ENCODE measurements around the gene MALSU1. TPM values are rescaled to one million over a fixed set of nuclear protein-coding genes. Genes with fewer than 3 reads are reported as not detected.

Gene MALSU1
- total and polyA plus RNA-seq, 2 of the 13 experiments (the other 11 are each of a cell fraction or from before 2014, with no cell fraction given): 72.0 to 141 TPM

GRCh38 chr7:23254051-23254681, 45.0 kb upstream of the MALSU1 start:
- ATAC-seq: no peak
- POLR2A ChIA-PET: no interaction called here
- 23% methylated on average over 7 of the region's 7 CpGs for WGBS (ENCODE audit: low lambda C conversion rate)
- Histone ChIP-seq H3K4me1 (ENCODE audit: insufficient read depth, low read length) (no peaks in the 10 kb centered on the region), H3K9ac (ENCODE audit: insufficient read depth, low read depth, low read length) (no peak overlapping the region), H3K79me2 (ENCODE audit: insufficient read depth, low read length) (no peaks in the 10 kb centered on the region), H3K27me3 (ENCODE audit: control insufficient read depth in 1 of 2, insufficient read depth in 2 of 2, low read length in 2 of 2) (peaks cover 2 to 33% of the 10 kb centered on the region in 2 experiments; a peak in 3 of 5 replicates), H4K20me1 (ENCODE audit: insufficient read depth, low read length) (no peaks in the 10 kb centered on the region), H3K4me2 (ENCODE audit: low read depth, low read length) (no peak overlapping the region), H3K36me3 (replicated peaks in 1 of 2; ENCODE audit: control insufficient read depth in 1 of 2, insufficient read depth in 2 of 2, low read length in 2 of 2) (no peaks in the 10 kb centered on the region), H3K4me3 (replicated peaks in 1 of 3; ENCODE audit: insufficient read depth in 1 of 3, low read depth in 2 of 3, low read length in 3 of 3) (no peak overlapping the region), H3K9me3 (ENCODE audit: low read length) (no peaks in the 10 kb centered on the region), H3K27ac (ENCODE audit: extremely low read length, insufficient read depth, low read length) (no peak overlapping the region), H2AFZ (ENCODE audit: low read length) (no peak overlapping the region)
- BruUV-seq (replicated peaks): no TSS peak
- no peak for TF ChIP-seq MATR3 (CRISPR knock-in tag; IDR thresholded peaks at IDR 0.05)
- TF ChIP-seq ZNF883 (CRISPR knock-in tag; IDR thresholded peaks at IDR 0.05; ENCODE audit: not compliant biosample characterization): no peak
- TF ChIP-seq ZNF816 (CRISPR knock-in tag; IDR thresholded peaks at IDR 0.05; ENCODE audit: borderline replicate concordance): no peak
- no peak for TF ChIP-seq KMT2B (CRISPR knock-in tag; IDR thresholded peaks at IDR 0.05)
- TF ChIP-seq ZNF83 (CRISPR knock-in tag; IDR thresholded peaks at IDR 0.05; ENCODE audit: borderline replicate concordance): no peak
- TF ChIP-seq CEBPZ (IDR thresholded peaks at IDR 0.05; ENCODE audit: low read length): no peak
- TF ChIP-seq ZBTB37 (CRISPR knock-in tag; IDR thresholded peaks at IDR 0.05): no peak
- no peak for TF ChIP-seq FOXO1 (CRISPR knock-in tag; IDR thresholded peaks at IDR 0.05)
- no peak for TF ChIP-seq SNAPC5 (CRISPR knock-in tag; IDR thresholded peaks at IDR 0.05; ENCODE audit: borderline replicate concordance)
- TF ChIP-seq THAP8 (CRISPR knock-in tag; IDR thresholded peaks at IDR 0.05; ENCODE audit: borderline replicate concordance): no peak
- TF ChIP-seq ZNF225 (CRISPR knock-in tag; IDR thresholded peaks at IDR 0.05): no peak
- DNase-seq (ENCODE audit: low spot score): no peak
- in situ Hi-C loops (cut with HindIII; ENCODE audit: extremely low pct_ligation_motif_present, low pct_unique_long_range_greater_than_20kb) (loop anchor here (25.0 kb wide), 1 partner anchor 458 kb away; the partner anchor contains the start of gene STK31), intact Hi-C loops (cut with micrococcal nuclease; ENCODE audit: unreplicated experiment) (no loop called here)
- CTCF ChIA-PET (ENCODE audit: low intra/inter-chr PET ratio, low total read pairs): no interaction called here
- no peak for FAIRE-seq
